Esophagus squamous epithelium (tissue), 4 donors: ENCODE measurements around the gene SRRM2.

Source experiments
- POLR2A ChIP-seq, 4 donors: fragments of 450-650 bp; IDR thresholded peaks; one replicate each; pipeline ENCODE4 v1.6.1; 2017; ENCODE audit warnings: antibody characterized with exemption in 4 of 4, mild to moderate bottlenecking in 4 of 4, moderate library complexity in 3 of 4
- TF ChIP-seq, protein P1 (sequence below), 6 experiments: fragments of 450-650 bp in 4 of 6; fragments of 200-600 bp in 2 of 6; sonication (generic) in 2 of 6; IDR thresholded peaks; one replicate each; pipeline ENCODE4 v1.5.1; 2016 to 2019; ENCODE audit warnings: antibody characterized with exemption in 6 of 6, mild to moderate bottlenecking in 4 of 6, moderate library complexity in 4 of 6

DNA sequence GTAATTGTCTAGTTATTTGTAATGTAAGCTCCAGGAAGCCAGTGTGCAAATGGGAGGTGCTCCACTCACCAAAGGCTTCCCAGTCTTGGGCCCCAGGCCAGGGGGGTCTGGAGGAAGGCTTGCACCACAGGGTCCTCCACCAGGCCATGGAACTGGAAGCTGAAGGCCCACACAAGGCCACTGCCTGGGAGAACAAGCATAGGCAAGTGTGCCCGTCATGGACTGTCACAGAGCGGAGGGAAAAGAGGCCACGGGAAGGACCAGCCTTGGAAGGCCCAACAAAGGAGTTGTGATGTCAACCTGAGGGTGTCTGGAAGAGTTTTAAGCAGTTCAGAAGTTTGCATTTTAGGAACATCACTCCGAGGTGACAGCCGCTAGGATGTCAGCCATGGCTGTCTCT, 3.0 kb upstream of the SRRM2 start:
- no peak for TF ChIP-seq POLR2A (IDR thresholded peaks at IDR 0.05)
- TF ChIP-seq, protein P1, sequence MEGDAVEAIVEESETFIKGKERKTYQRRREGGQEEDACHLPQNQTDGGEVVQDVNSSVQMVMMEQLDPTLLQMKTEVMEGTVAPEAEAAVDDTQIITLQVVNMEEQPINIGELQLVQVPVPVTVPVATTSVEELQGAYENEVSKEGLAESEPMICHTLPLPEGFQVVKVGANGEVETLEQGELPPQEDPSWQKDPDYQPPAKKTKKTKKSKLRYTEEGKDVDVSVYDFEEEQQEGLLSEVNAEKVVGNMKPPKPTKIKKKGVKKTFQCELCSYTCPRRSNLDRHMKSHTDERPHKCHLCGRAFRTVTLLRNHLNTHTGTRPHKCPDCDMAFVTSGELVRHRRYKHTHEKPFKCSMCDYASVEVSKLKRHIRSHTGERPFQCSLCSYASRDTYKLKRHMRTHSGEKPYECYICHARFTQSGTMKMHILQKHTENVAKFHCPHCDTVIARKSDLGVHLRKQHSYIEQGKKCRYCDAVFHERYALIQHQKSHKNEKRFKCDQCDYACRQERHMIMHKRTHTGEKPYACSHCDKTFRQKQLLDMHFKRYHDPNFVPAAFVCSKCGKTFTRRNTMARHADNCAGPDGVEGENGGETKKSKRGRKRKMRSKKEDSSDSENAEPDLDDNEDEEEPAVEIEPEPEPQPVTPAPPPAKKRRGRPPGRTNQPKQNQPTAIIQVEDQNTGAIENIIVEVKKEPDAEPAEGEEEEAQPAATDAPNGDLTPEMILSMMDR (IDR thresholded peaks at IDR 0.05), result no peak
